GM23248 (cell line): ENCODE data around the gene CNTN4. TPM values are rescaled to one million over a fixed set of nuclear protein-coding genes. Genes with fewer than 3 reads are reported as not detected.

ENCODE experiments used
- DNase-seq: peaks from one replicate; pipeline ENCODE4 v3.0.0-alpha.2; 2015
- H2AFZ ChIP-seq: fragments of 200-600 bp; sonication (generic); 2 replicates; pipeline ENCODE4 v1.6.1; 2016; ENCODE audit warnings: antibody characterized with exemption
- H3F3A ChIP-seq: fragments of 200-600 bp; sonication (generic); 2 replicates; pipeline ENCODE4 v1.6.1; 2016; ENCODE audit warnings: mild to moderate bottlenecking, antibody characterized with exemption, mixed run types; ENCODE audit not compliant: insufficient read depth
- H3K27ac ChIP-seq: fragments of 200-600 bp; sonication (generic); 2 replicates; pipeline ENCODE4 v1.5.1; 2016; ENCODE audit warnings: mild to moderate bottlenecking
- H3K27me3 ChIP-seq: fragments of 200-600 bp; sonication (generic); replicated peaks from 2 replicates; pipeline ENCODE4 v1.6.1; 2016; ENCODE audit warnings: mild to moderate bottlenecking; ENCODE audit not compliant: insufficient read depth
- H3K36me3 ChIP-seq: fragments of 200-600 bp; sonication (generic); 2 replicates; pipeline ENCODE4 v1.6.1; 2016; ENCODE audit warnings: low read depth, mild to moderate bottlenecking
- H3K4me1 ChIP-seq: fragments of 200-600 bp; sonication (generic); 2 replicates; pipeline ENCODE4 v1.6.1; 2016; ENCODE audit warnings: mild to moderate bottlenecking; ENCODE audit not compliant: insufficient read depth
- H3K4me2 ChIP-seq: fragments of 200-600 bp; sonication (generic); one replicate; pipeline ENCODE4 v1.6.1; 2016; ENCODE audit warnings: mild to moderate bottlenecking; ENCODE audit not compliant: unreplicated experiment
- H3K4me3 ChIP-seq: fragments of 200-600 bp; sonication (generic); 2 replicates; pipeline ENCODE4 v1.5.1; 2016; ENCODE audit warnings: mild to moderate bottlenecking
- H3K79me2 ChIP-seq: fragments of 200-600 bp; sonication (generic); 2 replicates; pipeline ENCODE4 v1.6.1; 2016; ENCODE audit warnings: mild to moderate bottlenecking; ENCODE audit not compliant: insufficient read depth
- H3K9ac ChIP-seq: fragments of 200-600 bp; sonication (generic); 2 replicates; pipeline ENCODE4 v1.6.1; 2016; ENCODE audit warnings: mild to moderate bottlenecking
- H3K9me2 ChIP-seq: fragments of 200-600 bp; sonication (generic); 2 replicates; pipeline ENCODE4 v1.6.1; 2016; ENCODE audit warnings: mixed run types, mild to moderate bottlenecking, moderate library complexity; ENCODE audit not compliant: insufficient read depth
- H3K9me3 ChIP-seq: fragments of 200-600 bp; sonication (generic); one replicate; pipeline ENCODE4 v1.6.1; 2017; ENCODE audit warnings: low read depth
- H4K20me1 ChIP-seq: fragments of 200-600 bp; sonication (generic); 2 replicates; pipeline ENCODE4 v1.6.0; 2016; ENCODE audit not compliant: insufficient read depth
- EZH2 ChIP-seq: fragments of 200-600 bp; sonication (generic); IDR thresholded peaks from 2 replicates; pipeline ENCODE4 v1.6.1; 2018; ENCODE audit warnings: antibody characterized with exemption, mild to moderate bottlenecking; ENCODE audit not compliant: insufficient read depth, poor library complexity, severe bottlenecking
- EZH2phosphoT487 ChIP-seq: fragments of 200-600 bp; sonication (generic); IDR thresholded peaks from 2 replicates; pipeline ENCODE4 v1.6.1; 2018; ENCODE audit warnings: antibody characterized with exemption, moderate library complexity, mild to moderate bottlenecking, low read depth; ENCODE audit not compliant: insufficient read depth
- WGBS, 2 experiments: methylation state at CpG; one replicate each; pipeline ENCODE4 v1.1.6; 2015 to 2017; ENCODE audit warnings: low lambda C conversion rate in 2 of 2, low coverage in 1 of 2; ENCODE audit errors: missing lambda C conversion rate in 2 of 2; 5-methylcytosine and 5-hydroxymethylcytosine counted together
- in situ Hi-C: fragments of 300-500 bp; cut with MboI; formaldehyde crosslinking; loops from 2 replicates; pipeline ENCODE4 v1.15.0; 2020
- polyA plus RNA-seq: library from polyadenylated mRNA; unstranded; fragments of >200 nt; fragmentation: Nextera tagmentation; extraction: Ambion mirVana; gene quantifications from 2 replicates; pipeline ENCODE4 v1.2.1, GENCODE V29; 2016
- total RNA-seq: library from RNA; depleted of rRNA; stranded (reverse); fragments of >200 nt; shearing (Covaris generic); gene quantifications from 2 replicates; pipeline ENCODE4 v1.2.3, GENCODE V29; 2014

Gene CNTN4
- total and polyA plus RNA-seq, 2 experiments from 2014 or later: not detected

DNA sequence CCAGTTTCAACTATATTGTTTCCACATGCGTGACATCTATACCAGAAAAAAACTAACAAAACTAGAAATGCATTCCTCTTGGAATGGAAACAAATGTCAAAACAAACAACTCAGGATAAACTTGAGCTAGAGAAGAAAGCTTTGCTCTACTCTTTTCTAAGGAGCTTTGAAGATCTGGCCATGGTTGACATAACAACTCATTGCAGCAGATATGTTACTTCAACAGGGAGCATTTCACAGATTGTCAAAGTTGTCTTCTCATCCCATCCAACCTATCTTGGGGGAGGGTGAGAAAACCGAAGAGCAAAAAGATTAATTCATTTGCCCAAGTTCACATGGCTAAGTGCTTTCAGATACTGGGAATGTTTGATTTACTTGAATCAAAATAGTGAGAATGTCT, 484.4 kb downstream of the CNTN4 start:
- WGBS, 2 experiments: 10 to 17% methylated on average over 2 of the region's 2 CpGs
- Histone ChIP-seq H4K20me1 (no peaks in the 10 kb centered on the region), H3K27me3 (no peaks in the 10 kb centered on the region), H3K9ac (no peak overlapping the region), H3K4me3 (no peak overlapping the region), H3K4me2 (no peak overlapping the region), H3K9me3 (peaks cover 3% of the 10 kb centered on the region), H3K36me3 (no peaks in the 10 kb centered on the region), H3K9me2 (no peaks in the 10 kb centered on the region), H3F3A (no peaks in the 10 kb centered on the region), H3K4me1 (no peaks in the 10 kb centered on the region), H3K27ac (no peak overlapping the region), H2AFZ (no peak overlapping the region), H3K79me2 (no peaks in the 10 kb centered on the region)
- in situ Hi-C loops: no loop called here
- no peak for TF ChIP-seq EZH2
- TF ChIP-seq EZH2phosphoT487: no peak
- no peak for DNase-seq

DNA sequence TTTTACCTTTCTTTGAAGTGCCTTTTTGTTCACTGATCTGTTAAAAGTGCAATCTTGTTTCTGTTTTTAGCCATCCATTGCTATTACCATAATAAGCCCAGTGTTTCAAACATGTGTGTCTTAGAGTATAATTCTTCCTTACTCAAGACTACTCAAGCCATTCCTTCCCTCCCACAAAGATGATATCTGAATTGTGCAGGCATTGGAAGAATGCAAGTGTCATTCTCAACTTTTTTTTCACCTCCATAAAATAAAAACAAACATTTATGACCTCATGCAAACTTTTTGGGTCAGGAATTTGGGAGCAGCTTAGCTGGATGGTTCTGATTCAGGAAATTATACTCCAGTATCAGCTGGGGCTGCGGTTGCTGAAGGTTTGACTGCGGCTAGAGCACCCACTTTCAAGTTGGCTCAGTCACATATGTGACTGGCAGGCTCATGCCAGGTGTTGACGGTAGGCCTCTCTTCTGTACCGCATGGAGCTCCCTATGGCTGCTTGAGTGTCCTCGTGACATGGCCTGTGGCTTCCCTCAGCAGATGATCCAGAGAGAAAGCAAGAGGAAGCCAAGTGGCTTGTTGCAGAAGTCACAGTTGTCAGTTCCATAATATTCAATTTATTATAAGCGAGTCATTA, 490.8 kb downstream of the CNTN4 start:
- peaks cover 3% of the 10 kb centered on the region for H3K9me3 ChIP-seq
- H3K4me2 ChIP-seq: no peak overlapping the region
- no peaks in the 10 kb centered on the region for H4K20me1 ChIP-seq
- no peaks in the 10 kb centered on the region for H3K9me2 ChIP-seq
- WGBS, 2 experiments: 37 to 45% methylated on average over 6 of the region's 6 CpGs
- H3K9ac ChIP-seq: no peak overlapping the region
- no peaks in the 10 kb centered on the region for H3F3A ChIP-seq
- DNase-seq: no peak
- no peaks in the 10 kb centered on the region for H3K36me3 ChIP-seq
- H3K4me3 ChIP-seq: no peak overlapping the region
- in situ Hi-C loops: no loop called here
- H3K27ac ChIP-seq: no peak overlapping the region
- H3K27me3 ChIP-seq: no peaks in the 10 kb centered on the region
- TF ChIP-seq EZH2phosphoT487 (no peak), EZH2 (no peak)
- H3K79me2 ChIP-seq: no peaks in the 10 kb centered on the region
- H2AFZ ChIP-seq: no peak overlapping the region
- H3K4me1 ChIP-seq: no peaks in the 10 kb centered on the region

DNA sequence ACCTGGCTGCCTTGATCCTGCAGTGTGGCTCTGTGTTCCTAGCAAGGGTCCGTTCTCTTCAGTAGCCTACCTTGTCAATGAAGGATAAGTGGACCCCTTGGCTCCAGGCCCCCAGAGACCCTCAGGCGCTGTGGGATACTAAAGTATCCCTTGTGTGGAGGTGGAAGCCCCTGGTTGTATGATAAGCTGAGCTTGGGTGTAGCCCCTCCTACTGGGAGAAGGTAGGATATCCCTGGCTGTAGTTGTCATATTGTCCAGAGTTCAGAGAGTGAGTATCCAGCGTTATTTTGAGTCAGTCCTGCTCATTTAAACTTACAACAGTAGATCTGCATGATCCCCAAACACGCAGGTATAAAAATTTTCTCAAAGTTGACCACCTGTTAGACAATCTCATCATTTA, 496.8 kb downstream of the CNTN4 start:
- Histone ChIP-seq H4K20me1 (no peaks in the 10 kb centered on the region), H3K4me1 (no peaks in the 10 kb centered on the region), H3K27ac (no peak overlapping the region), H3K4me2 (no peak overlapping the region), H3K9me3 (no peaks in the 10 kb centered on the region), H3K4me3 (no peak overlapping the region), H2AFZ (no peak overlapping the region), H3F3A (no peaks in the 10 kb centered on the region), H3K9me2 (no peaks in the 10 kb centered on the region), H3K79me2 (no peaks in the 10 kb centered on the region), H3K9ac (no peak overlapping the region), H3K27me3 (no peaks in the 10 kb centered on the region), H3K36me3 (no peaks in the 10 kb centered on the region)
- DNase-seq: no peak
- 26 to 27% methylated on average over 4 of the region's 4 CpGs for WGBS, 2 experiments
- in situ Hi-C loops: no loop called here
- TF ChIP-seq EZH2phosphoT487 (no peak), EZH2 (no peak)

DNA sequence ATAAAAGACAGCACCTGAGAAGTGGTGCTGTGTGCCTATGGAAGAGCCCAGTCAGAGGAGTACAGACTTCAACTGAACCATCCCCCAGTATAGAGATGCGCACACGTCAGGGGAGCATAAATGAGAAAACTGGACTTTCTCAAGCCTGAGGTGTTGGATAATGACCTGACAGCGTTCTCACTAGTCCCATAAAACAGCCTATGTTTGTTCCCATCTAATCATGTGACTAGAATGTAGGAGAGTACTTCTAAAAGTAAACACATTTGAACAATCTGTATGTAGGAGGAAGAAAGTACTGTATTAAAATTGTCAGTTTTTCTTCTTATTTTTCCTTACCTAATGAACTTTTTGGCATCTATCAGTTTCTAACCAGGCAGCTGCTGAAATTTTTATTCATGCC, 498.9 kb downstream of the CNTN4 start:
- Histone ChIP-seq H3K79me2 (no peaks in the 10 kb centered on the region), H3K27ac (no peak overlapping the region), H3K4me3 (no peak overlapping the region), H3K9me2 (no peaks in the 10 kb centered on the region), H3K9me3 (no peaks in the 10 kb centered on the region), H3K9ac (no peak overlapping the region), H3K4me1 (no peaks in the 10 kb centered on the region), H3K36me3 (no peaks in the 10 kb centered on the region), H2AFZ (no peak overlapping the region), H3F3A (no peaks in the 10 kb centered on the region), H3K27me3 (no peaks in the 10 kb centered on the region), H3K4me2 (no peak overlapping the region), H4K20me1 (no peaks in the 10 kb centered on the region)
- no peak for DNase-seq
- WGBS, 2 experiments: 36 to 40% methylated on average over 3 of the region's 3 CpGs
- TF ChIP-seq EZH2phosphoT487 (no peak), EZH2 (no peak)
- in situ Hi-C loops: no loop called here

DNA sequence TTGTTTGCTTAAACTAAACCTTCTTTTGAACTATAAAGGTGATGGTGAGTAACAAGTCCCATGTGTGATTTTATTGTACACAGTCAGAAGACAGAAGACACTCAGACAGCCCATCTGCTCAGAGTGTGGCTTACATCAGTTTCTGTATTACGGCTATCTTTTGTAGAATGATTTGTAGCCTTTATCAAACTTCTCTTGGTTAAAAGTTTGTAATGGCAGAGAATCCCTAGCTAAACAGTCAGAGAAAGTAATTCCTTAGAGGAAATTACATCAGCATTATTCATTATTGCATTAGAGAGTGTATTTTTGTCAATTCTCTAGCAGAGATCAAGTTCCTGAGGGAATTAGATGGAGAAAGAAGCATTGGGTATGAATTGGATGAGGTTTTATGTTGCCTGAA, 500.8 kb downstream of the CNTN4 start:
- Histone ChIP-seq H3K9me2 (no peaks in the 10 kb centered on the region), H3K36me3 (no peaks in the 10 kb centered on the region), H3K27me3 (no peaks in the 10 kb centered on the region), H3K4me2 (no peak overlapping the region), H3K4me1 (no peaks in the 10 kb centered on the region), H3K9me3 (no peaks in the 10 kb centered on the region), H3K79me2 (no peaks in the 10 kb centered on the region), H3K4me3 (no peak overlapping the region), H3F3A (no peaks in the 10 kb centered on the region), H3K9ac (no peak overlapping the region), H4K20me1 (no peaks in the 10 kb centered on the region), H2AFZ (no peak overlapping the region), H3K27ac (no peak overlapping the region)
- DNase-seq: no peak
- TF ChIP-seq EZH2: no peak
- no peak for TF ChIP-seq EZH2phosphoT487
- in situ Hi-C loops: no loop called here
- 38 to 43% methylated on average over 1 of the region's 1 CpG for WGBS, 2 experiments
